ENCODE results near the gene CDC6.

Gene CDC6

DNA sequence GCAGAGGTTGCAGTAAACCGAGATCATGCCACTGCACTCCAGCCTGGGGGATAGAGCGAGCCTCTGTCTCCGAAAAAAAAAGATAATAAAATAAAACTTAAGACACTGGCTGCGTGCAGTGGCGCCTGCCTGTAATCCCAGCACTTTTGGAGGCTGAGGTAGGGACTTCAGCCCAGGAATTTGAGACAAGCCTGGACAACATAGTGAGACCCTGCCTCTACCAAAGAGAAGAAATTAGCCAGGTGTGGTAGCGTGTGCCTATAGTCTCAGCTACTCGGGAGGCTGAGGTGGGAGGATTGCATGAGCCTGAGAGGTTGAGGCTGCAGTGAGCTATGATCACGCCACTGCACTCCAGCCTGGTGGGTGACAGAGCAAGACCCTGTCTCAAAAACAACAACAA, 47.9 kb downstream of the CDC6 start:
- H3K4me1 ChIP-seq (ENCODE audit: control insufficient read depth, insufficient read depth, low read length, poor library complexity, severe bottlenecking): peaks cover 8% of the 10 kb centered on the region
- no peaks in the 10 kb centered on the region for H3K9me3 ChIP-seq (ENCODE audit: control insufficient read depth, low read length)
- no peak overlapping the region for H3K27ac ChIP-seq (ENCODE audit: low read depth, low read length, severe bottlenecking)
- H3K4me3 ChIP-seq (ENCODE audit: extremely low read depth, insufficient read depth, low read length, poor library complexity, severe bottlenecking): no peak overlapping the region
- 96 to 100% methylated on average over 7 to 8 of the region's 8 CpGs for WGBS, 2 experiments (ENCODE audit: insufficient coverage in 2 of 2)
- peaks cover 16% of the 10 kb centered on the region for H3K36me3 ChIP-seq (ENCODE audit: control insufficient read depth, insufficient read depth, low read length)

GRCh38 chr17:40337351-40337750, 49.7 kb downstream of the CDC6 start:
- H3K4me3 ChIP-seq (ENCODE audit: extremely low read depth, insufficient read depth, low read length, poor library complexity, severe bottlenecking): no peak overlapping the region
- no peak overlapping the region for H3K27ac ChIP-seq (ENCODE audit: low read depth, low read length, severe bottlenecking)
- 82 to 93% methylated on average over 4 to 7 of the region's 8 CpGs for WGBS, 2 experiments (ENCODE audit: insufficient coverage in 2 of 2)
- H3K4me1 ChIP-seq (ENCODE audit: control insufficient read depth, insufficient read depth, low read length, poor library complexity, severe bottlenecking): peaks cover 8% of the 10 kb centered on the region
- H3K9me3 ChIP-seq (ENCODE audit: control insufficient read depth, low read length): no peaks in the 10 kb centered on the region
- peaks cover 10% of the 10 kb centered on the region for H3K36me3 ChIP-seq (ENCODE audit: control insufficient read depth, insufficient read depth, low read length)

- Histone ChIP-seq H3K4me1 (ENCODE audit: control insufficient read depth, insufficient read depth, low read length, poor library complexity, severe bottlenecking) (peaks cover 8% of the 10 kb centered on the region), H3K36me3 (ENCODE audit: control insufficient read depth, insufficient read depth, low read length) (peaks cover 9% of the 10 kb centered on the region), H3K9me3 (ENCODE audit: control insufficient read depth, low read length) (no peaks in the 10 kb centered on the region), H3K27ac (ENCODE audit: low read depth, low read length, severe bottlenecking) (no peak overlapping the region), H3K4me3 (ENCODE audit: extremely low read depth, insufficient read depth, low read length, poor library complexity, severe bottlenecking) (no peak overlapping the region)
- 94 to 100% methylated on average over 4 of the region's 5 CpGs for WGBS, 2 experiments (ENCODE audit: insufficient coverage in 2 of 2)
These were observed 50.4 kb downstream of the CDC6 start for GRCh38 chr17:40338058-40338457.

DNA sequence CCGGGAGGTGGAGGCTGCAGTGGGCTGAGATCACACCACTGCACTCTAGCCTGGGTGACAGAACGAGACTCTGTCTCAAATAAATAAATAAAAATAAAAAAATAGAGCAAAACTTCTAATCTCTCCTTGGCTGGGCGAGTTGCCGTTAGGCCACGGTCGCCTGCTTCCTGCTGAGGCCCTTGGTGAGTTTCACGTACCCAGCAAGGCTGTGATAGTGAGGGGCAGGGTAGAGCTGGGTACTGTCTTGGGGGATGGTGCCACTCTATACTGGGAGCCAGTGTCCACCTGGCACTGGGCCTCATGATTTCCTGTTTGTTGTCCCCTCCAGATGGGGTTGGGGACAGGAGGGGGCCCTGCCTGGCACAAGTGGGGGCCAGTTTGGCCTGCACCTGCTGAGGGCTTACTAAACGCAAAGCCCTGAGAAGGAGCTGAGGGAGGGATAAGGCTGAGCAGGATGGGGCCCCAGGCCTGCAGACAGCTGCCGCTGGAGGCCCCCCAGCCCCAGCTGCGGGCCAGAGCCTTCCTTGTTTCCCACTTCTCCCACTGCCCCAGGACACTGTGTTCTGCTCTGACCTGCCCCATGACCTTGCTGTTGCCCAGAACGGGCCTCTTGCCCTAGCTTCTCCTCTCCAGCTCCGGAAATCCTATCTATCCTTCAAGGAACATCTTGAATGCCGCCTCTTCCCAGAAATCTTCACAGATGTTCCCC, 51.4 kb downstream of the CDC6 start:
- H3K4me1 ChIP-seq (ENCODE audit: control insufficient read depth, insufficient read depth, low read length, poor library complexity, severe bottlenecking): peaks cover 11% of the 10 kb centered on the region
- WGBS, 2 experiments (ENCODE audit: insufficient coverage in 2 of 2): 85 to 90% methylated on average over 8 to 10 of the region's 13 CpGs
- H3K9me3 ChIP-seq (ENCODE audit: control insufficient read depth, low read length): no peaks in the 10 kb centered on the region
- no peak overlapping the region for H3K4me3 ChIP-seq (ENCODE audit: extremely low read depth, insufficient read depth, low read length, poor library complexity, severe bottlenecking)
- H3K36me3 ChIP-seq (ENCODE audit: control insufficient read depth, insufficient read depth, low read length): peaks cover 9% of the 10 kb centered on the region
- H3K27ac ChIP-seq (ENCODE audit: low read depth, low read length, severe bottlenecking): no peak overlapping the region

DNA sequence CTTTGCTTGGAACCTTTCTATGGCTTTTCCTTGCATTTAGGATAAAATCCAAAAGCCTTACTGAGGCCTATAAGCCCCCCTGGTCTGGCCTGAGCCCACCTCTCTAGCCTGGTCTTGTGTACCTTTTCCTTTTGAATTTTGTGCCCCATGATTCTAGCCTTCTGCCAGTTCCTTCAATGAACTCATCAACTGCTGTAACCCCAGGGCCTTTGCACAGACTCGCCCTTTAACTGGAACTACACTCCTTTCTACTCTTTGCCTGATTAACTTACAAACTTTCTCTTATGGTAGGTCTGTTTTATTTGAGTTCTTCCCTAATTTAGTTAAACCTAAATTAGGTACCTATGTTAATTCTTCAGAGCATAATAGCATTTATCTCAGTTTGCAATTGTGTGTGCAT, 52.6 kb downstream of the CDC6 start:
- WGBS, 2 experiments (ENCODE audit: insufficient coverage in 2 of 2): no CpG with 5 or more reads among the region's 1 CpG
- no peak overlapping the region for H3K4me3 ChIP-seq (ENCODE audit: extremely low read depth, insufficient read depth, low read length, poor library complexity, severe bottlenecking)
- peaks cover 9% of the 10 kb centered on the region for H3K36me3 ChIP-seq (ENCODE audit: control insufficient read depth, insufficient read depth, low read length)
- no peaks in the 10 kb centered on the region for H3K9me3 ChIP-seq (ENCODE audit: control insufficient read depth, low read length)
- H3K27ac ChIP-seq (ENCODE audit: low read depth, low read length, severe bottlenecking): no peak overlapping the region
- peaks cover 12% of the 10 kb centered on the region for H3K4me1 ChIP-seq (ENCODE audit: control insufficient read depth, insufficient read depth, low read length, poor library complexity, severe bottlenecking)

GRCh38 chr17:40340880-40341807, 53.5 kb downstream of the CDC6 start:
- Histone ChIP-seq H3K27ac (ENCODE audit: low read depth, low read length, severe bottlenecking) (peak overlapping the region; percentile 94), H3K4me1 (ENCODE audit: control insufficient read depth, insufficient read depth, low read length, poor library complexity, severe bottlenecking) (peaks cover 16% of the 10 kb centered on the region)
- WGBS, 2 experiments (ENCODE audit: insufficient coverage in 2 of 2): 0 to 2% methylated on average over 28 to 36 of the region's 55 CpGs

GRCh38 chr17:40341808-40342503, 54.3 kb downstream of the CDC6 start:
- WGBS, 2 experiments (ENCODE audit: insufficient coverage in 2 of 2): 0% methylated on average over 20 to 31 of the region's 55 CpGs
- Histone ChIP-seq H3K4me1 (ENCODE audit: control insufficient read depth, insufficient read depth, low read length, poor library complexity, severe bottlenecking) (peaks cover 24% of the 10 kb centered on the region), H3K9me3 (ENCODE audit: control insufficient read depth, low read length) (no peaks in the 10 kb centered on the region), H3K36me3 (ENCODE audit: control insufficient read depth, insufficient read depth, low read length) (peaks cover 9% of the 10 kb centered on the region), H3K27ac (ENCODE audit: low read depth, low read length, severe bottlenecking) (peak overlapping the region; percentile 94), H3K4me3 (ENCODE audit: extremely low read depth, insufficient read depth, low read length, poor library complexity, severe bottlenecking) (peak overlapping the region; percentile 80)

More at GRCh38 chr17:40340880-40341807, 53.5 kb downstream of the CDC6 start:
- H3K4me3 ChIP-seq (ENCODE audit: extremely low read depth, insufficient read depth, low read length, poor library complexity, severe bottlenecking): peak overlapping the region; percentile 80
- H3K9me3 ChIP-seq (ENCODE audit: control insufficient read depth, low read length): no peaks in the 10 kb centered on the region
- peaks cover 9% of the 10 kb centered on the region for H3K36me3 ChIP-seq (ENCODE audit: control insufficient read depth, insufficient read depth, low read length)

GRCh38 chr17:40342504-40343218, 55.0 kb downstream of the CDC6 start:
- H3K4me1 ChIP-seq (ENCODE audit: control insufficient read depth, insufficient read depth, low read length, poor library complexity, severe bottlenecking): peaks cover 31% of the 10 kb centered on the region

DNA sequence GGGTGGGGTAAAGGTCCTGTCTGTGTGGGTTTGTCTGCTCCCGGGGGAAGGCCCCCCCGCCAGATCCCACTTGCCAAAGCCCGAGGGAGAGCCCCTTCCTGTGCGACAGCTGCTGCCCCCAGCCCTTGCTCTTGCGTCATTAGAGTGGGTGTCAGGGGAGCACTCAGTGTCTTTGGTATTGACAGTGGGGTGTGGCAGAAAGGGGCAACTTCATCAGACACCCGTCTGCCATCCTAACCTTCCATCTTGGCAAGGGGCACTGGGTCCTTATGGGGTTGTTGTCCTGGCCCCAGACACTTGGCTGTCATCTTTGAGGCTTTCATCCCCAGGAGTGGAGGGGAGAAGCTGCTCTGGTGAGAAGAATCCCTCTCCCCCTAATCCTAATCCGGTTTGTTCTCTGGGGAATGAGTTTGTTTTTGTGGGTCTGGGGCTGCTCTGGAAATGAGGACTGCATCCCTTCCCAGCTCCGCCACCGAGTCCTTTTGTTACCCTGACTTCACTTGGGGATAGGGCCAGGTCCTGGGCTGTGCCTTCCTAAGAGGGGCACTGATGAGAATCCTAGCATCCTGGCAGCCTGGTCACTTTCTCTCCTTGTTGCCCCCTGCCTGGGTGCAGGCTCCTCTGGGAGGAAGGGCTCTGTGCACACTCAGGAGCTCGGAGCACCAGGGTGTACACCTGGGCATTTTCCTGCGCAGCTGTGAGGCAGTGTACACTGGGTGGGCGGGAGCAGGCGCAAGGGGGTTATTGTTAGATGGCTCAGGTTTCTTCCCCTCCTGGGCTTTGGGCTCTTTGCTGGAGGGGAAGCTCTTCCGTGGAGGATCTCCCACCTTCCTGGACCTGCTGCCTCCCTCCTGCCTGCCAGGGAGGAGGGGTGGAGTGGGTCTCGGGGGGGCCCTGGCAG, 55.8 kb downstream of the CDC6 start:
- Histone ChIP-seq H3K27ac (ENCODE audit: low read depth, low read length, severe bottlenecking) (peak overlapping the region; percentile 93), H3K4me3 (ENCODE audit: extremely low read depth, insufficient read depth, low read length, poor library complexity, severe bottlenecking) (peak overlapping the region; percentile 80), H3K36me3 (ENCODE audit: control insufficient read depth, insufficient read depth, low read length) (peaks cover 8% of the 10 kb centered on the region), H3K9me3 (ENCODE audit: control insufficient read depth, low read length) (no peaks in the 10 kb centered on the region), H3K4me1 (ENCODE audit: control insufficient read depth, insufficient read depth, low read length, poor library complexity, severe bottlenecking) (peaks cover 39% of the 10 kb centered on the region)
- WGBS, 2 experiments (ENCODE audit: insufficient coverage in 2 of 2): 28 to 29% methylated on average over 5 to 6 of the region's 15 CpGs

More at GRCh38 chr17:40342504-40343218, 55.0 kb downstream of the CDC6 start:
- Histone ChIP-seq H3K36me3 (ENCODE audit: control insufficient read depth, insufficient read depth, low read length) (peaks cover 9% of the 10 kb centered on the region), H3K9me3 (ENCODE audit: control insufficient read depth, low read length) (no peaks in the 10 kb centered on the region), H3K27ac (ENCODE audit: low read depth, low read length, severe bottlenecking) (peak overlapping the region; percentile 94), H3K4me3 (ENCODE audit: extremely low read depth, insufficient read depth, low read length, poor library complexity, severe bottlenecking) (peak overlapping the region; percentile 80)
- 1 to 4% methylated on average over 20 to 22 of the region's 38 CpGs for WGBS, 2 experiments (ENCODE audit: insufficient coverage in 2 of 2)
